Prostate gland (tissue), 2 donors: ENCODE measurements around the gene ORAI2. TPM values are rescaled to one million over a fixed set of nuclear protein-coding genes. Genes with fewer than 3 reads are reported as not detected.

Experiments used
- DNase-seq: peaks from one replicate; pipeline ENCODE4 v3.0.0-alpha.2; 2019; ENCODE audit warnings: low spot score
- H3K27ac ChIP-seq, 2 donors: fragments of 200-600 bp; sonication (generic); 2 replicates each; pipeline ENCODE4 v1.5.1; 2017 to 2019
- H3K27me3 ChIP-seq: fragments of 200-600 bp; sonication (generic); replicated peaks from 2 replicates; pipeline ENCODE4 v1.5.1; 2019; ENCODE audit not compliant: insufficient read depth
- H3K36me3 ChIP-seq, 2 donors: fragments of 200-600 bp; sonication (generic); 1 replicate in 1 of 2; 2 replicates in 1 of 2; pipeline versions ENCODE4 v1.5.1 to v1.8.1; 2017 to 2019
- H3K4me1 ChIP-seq: fragments of 200-600 bp; sonication (generic); replicated peaks from 2 replicates; pipeline ENCODE4 v1.5.1; 2019
- H3K4me3 ChIP-seq, 2 donors: fragments of 200-600 bp; sonication (generic); 2 replicates each; pipeline ENCODE4 v1.5.1; 2017 to 2019
- H3K9me3 ChIP-seq: fragments of 200-600 bp; sonication (generic); 2 replicates; pipeline ENCODE4 v1.5.1; 2017
- CTCF ChIP-seq, 4 experiments: fragments of 200-600 bp in 2 of 4; fragments of 450-650 bp in 2 of 4; sonication (generic) in 2 of 4; IDR thresholded peaks; 1 replicate in 3 of 4; 2 replicates in 1 of 4; pipeline ENCODE4 v1.5.1; 2016 to 2019; ENCODE audit warnings: antibody characterized with exemption in 4 of 4, mild to moderate bottlenecking in 2 of 4, moderate library complexity in 2 of 4
- POLR2A ChIP-seq: fragments of 450-650 bp; IDR thresholded peaks from one replicate; pipeline ENCODE4 v1.6.1; 2016; ENCODE audit warnings: antibody characterized with exemption, mild to moderate bottlenecking
- POLR2AphosphoS5 ChIP-seq: sonication (generic); formaldehyde crosslinking; IDR thresholded peaks from one replicate; pipeline ENCODE4 v1.6.1; 2017; ENCODE audit warnings: antibody characterized with exemption
- WGBS: methylation state at CpG from one replicate; pipeline ENCODE4 v1.1.5; 2018; 5-methylcytosine and 5-hydroxymethylcytosine counted together
- intact Hi-C: fragments of 100-400 bp; cut with DNase I; formaldehyde crosslinking; loops from one replicate; pipeline ENCODE4 v1.14.2; 2022
- total RNA-seq, 2 donors: library from RNA; depleted of rRNA; stranded (reverse); fragments of >200 nt; gene quantifications; one replicate each; pipeline ENCODE4 v1.1.0, GENCODE V29; 2016

Gene ORAI2
- total RNA-seq, 2 donors from 2014 or later: 20.5 to 24.8 TPM

DNA sequence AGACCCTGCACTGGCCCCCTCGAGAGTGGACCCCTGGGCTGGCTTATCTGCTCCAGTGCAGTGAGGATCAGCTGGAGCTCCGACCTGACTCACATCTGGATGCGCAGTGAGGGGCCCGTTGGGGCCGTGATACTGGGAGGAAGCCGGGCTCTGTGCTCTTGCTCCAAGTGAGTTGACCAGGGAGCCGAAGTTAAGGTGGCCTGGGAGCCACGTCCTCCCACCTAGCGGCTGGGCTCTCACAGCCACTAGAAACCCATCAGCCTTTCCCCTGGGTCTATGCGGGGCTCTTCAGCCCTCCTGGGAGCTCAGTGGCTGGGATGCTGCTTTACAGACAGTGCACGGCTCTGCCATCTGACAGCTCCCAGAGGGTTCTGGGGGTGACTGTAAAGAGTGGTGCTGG is 22.2 kb downstream of the ORAI2 start:
- H3K4me1 ChIP-seq: no peaks in the 10 kb centered on the region
- H3K36me3 ChIP-seq: peaks cover 0 to 8% of the 10 kb centered on the region in 2 donors
- TF ChIP-seq POLR2A: no peak
- TF ChIP-seq POLR2AphosphoS5: no peak
- no peak for TF ChIP-seq CTCF (IDR thresholded peaks at IDR 0.05)
- WGBS: 87% methylated on average over 11 of the region's 11 CpGs
- DNase-seq: no peak
- no peaks in the 10 kb centered on the region for H3K27me3 ChIP-seq
- H3K9me3 ChIP-seq: no peaks in the 10 kb centered on the region
- no peak overlapping the region for H3K4me3 ChIP-seq
- H3K27ac ChIP-seq: no peak overlapping the region
- intact Hi-C loops: no loop called here

GRCh38 chr7:102456327-102456726 is 23.0 kb downstream of the ORAI2 start:
- Histone ChIP-seq H3K27ac (no peak overlapping the region), H3K9me3 (no peaks in the 10 kb centered on the region), H3K4me1 (no peaks in the 10 kb centered on the region), H3K36me3 (peaks cover 0 to 8% of the 10 kb centered on the region in 2 donors), H3K27me3 (no peaks in the 10 kb centered on the region), H3K4me3 (no peak overlapping the region)
- 65% methylated on average over 10 of the region's 10 CpGs for whole genome bisulfite sequencing
- no peak for DNase-seq
- intact Hi-C loops: no loop called here
- TF ChIP-seq POLR2A: no peak
- TF ChIP-seq CTCF (IDR thresholded peaks at IDR 0.05): no peak
- no peak for TF ChIP-seq POLR2AphosphoS5

- peaks cover 0 to 8% of the 10 kb centered on the region in 2 donors for H3K36me3 ChIP-seq
- no peaks in the 10 kb centered on the region for H3K27me3 ChIP-seq
- no peaks in the 10 kb centered on the region for H3K4me1 ChIP-seq
- intact Hi-C loops: no loop called here
- H3K4me3 ChIP-seq: no peak overlapping the region
- TF ChIP-seq POLR2AphosphoS5 (no peak), CTCF (IDR thresholded peaks at IDR 0.05) (no peak), POLR2A (no peak)
- H3K9me3 ChIP-seq: no peaks in the 10 kb centered on the region
- no peak overlapping the region for H3K27ac ChIP-seq
- DNase-seq: no peak
- WGBS: 88% methylated on average over 36 of the region's 40 CpGs
These were observed 24.1 kb downstream of the ORAI2 start for GRCh38 chr7:102457352-102457924.

GRCh38 chr7:102459221-102459844 is 26.0 kb downstream of the ORAI2 start:
- H3K4me1 ChIP-seq: no peaks in the 10 kb centered on the region
- no peaks in the 10 kb centered on the region for H3K27me3 ChIP-seq
- no peak for TF ChIP-seq POLR2AphosphoS5
- TF ChIP-seq POLR2A: no peak
- TF ChIP-seq CTCF (IDR thresholded peaks at IDR 0.05): no peak
- H3K4me3 ChIP-seq: no peak overlapping the region
- DNase-seq: no peak
- peaks cover 0 to 8% of the 10 kb centered on the region in 2 donors for H3K36me3 ChIP-seq
- H3K27ac ChIP-seq: no peak overlapping the region
- 89% methylated on average over 24 of the region's 24 CpGs for WGBS
- intact Hi-C loops: no loop called here
- no peaks in the 10 kb centered on the region for H3K9me3 ChIP-seq

DNA sequence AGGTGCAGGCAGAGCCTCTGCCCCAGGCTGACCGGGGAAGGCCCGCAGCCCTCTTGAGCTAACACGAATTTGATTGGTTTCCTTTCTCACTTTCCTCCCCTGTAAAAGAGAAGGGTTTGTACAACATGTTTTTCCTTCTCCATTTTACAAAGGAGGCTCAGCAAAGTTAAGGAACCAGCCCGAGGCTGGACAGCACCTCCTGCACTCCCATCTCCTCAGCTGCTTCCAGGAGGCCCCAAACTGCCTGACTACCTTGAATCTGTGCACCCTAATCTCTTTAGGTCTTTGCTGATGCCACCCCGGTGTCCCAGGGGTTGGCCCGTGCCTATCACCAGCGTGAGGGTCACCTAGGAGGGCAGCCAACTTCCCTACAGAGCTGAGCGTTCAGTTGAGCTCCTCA is 27.1 kb downstream of the ORAI2 start:
- H3K4me3 ChIP-seq: no peak overlapping the region
- intact Hi-C loops: no loop called here
- no peaks in the 10 kb centered on the region for H3K27me3 ChIP-seq
- H3K27ac ChIP-seq: no peak overlapping the region
- no peaks in the 10 kb centered on the region for H3K9me3 ChIP-seq
- TF ChIP-seq CTCF (IDR thresholded peaks at IDR 0.05) (no peak), POLR2A (no peak), POLR2AphosphoS5 (no peak)
- peaks cover 0 to 8% of the 10 kb centered on the region in 2 donors for H3K36me3 ChIP-seq
- no peak for DNase-seq
- WGBS: 86% methylated on average over 8 of the region's 8 CpGs
- H3K4me1 ChIP-seq: no peaks in the 10 kb centered on the region
